AG09319 (cell line): ENCODE measurements around the gene GNAZ.

Experiments
- DNase-seq: peaks from one replicate; pipeline ENCODE4 v3.0.0-alpha.2; 2010; ENCODE audit warnings: low read depth; ENCODE audit errors: extremely low read depth
- CTCF ChIP-seq: IDR thresholded peaks from 2 replicates; pipeline ENCODE4 v1.5.1; 2011; ENCODE audit warnings: low read depth, mild to moderate bottlenecking, inconsistent platforms, low read length, moderate library complexity

Gene GNAZ

GRCh38 chr22:23063539-23064380, 6.6 kb upstream of the GNAZ start:
- no peak for TF ChIP-seq CTCF
- DNase-seq, result no peak

DNA sequence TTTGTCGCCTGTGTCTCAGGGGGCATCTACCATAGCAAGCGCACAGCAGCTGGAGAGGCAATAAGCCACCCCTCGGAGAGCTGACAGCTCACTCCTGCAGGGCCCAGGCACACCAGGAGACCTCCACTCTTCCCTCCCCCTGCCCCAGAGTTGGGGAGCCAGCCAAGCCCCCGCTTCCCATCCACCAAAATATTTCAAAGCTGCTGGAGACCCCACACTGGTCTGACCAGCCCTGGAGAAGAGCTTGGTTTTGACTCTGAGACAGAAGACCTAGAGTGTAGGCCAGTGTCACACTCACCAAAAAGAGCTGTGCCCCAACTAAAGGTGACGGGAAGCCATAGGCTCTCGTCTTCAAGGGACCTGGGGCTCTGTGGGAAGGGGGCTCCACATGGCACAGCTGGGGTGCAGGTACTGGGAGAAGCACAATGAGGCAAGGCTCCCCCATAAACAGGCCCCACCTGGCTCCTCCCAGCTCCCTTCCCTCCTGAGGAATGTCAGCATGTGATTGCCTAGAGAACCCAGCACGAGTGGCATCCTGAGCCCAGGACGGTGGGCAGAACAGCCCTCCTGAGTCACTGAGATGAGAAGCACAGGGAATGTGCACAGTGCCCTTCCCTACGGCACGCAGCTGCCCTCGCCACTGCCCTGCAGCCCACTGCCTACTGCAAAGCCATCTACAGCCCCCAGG, 5.8 kb upstream of the GNAZ start:
- TF ChIP-seq CTCF, result no peak
- no peak for DNase-seq

DNA sequence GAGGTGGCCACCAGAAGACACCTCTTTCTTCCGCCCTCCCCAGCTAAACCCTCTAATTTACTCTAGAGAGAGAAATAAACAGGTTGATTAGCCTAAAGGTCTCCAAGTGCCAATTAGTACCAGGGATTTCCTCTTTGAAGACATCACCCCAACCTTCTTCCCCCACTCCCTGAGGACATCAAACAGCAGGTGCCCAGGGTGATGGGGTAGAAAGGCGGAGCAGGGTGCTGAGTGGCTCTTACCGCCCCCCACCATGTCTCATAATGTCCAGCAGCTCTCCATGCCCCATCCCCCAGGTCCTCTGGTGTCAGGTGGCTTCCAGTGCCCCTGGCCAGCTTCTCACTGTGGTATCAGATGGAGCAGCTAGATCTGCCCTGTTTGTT, 5.3 kb upstream of the GNAZ start:
- TF ChIP-seq CTCF, result no peak
- DNase-seq, result no peak

DNA sequence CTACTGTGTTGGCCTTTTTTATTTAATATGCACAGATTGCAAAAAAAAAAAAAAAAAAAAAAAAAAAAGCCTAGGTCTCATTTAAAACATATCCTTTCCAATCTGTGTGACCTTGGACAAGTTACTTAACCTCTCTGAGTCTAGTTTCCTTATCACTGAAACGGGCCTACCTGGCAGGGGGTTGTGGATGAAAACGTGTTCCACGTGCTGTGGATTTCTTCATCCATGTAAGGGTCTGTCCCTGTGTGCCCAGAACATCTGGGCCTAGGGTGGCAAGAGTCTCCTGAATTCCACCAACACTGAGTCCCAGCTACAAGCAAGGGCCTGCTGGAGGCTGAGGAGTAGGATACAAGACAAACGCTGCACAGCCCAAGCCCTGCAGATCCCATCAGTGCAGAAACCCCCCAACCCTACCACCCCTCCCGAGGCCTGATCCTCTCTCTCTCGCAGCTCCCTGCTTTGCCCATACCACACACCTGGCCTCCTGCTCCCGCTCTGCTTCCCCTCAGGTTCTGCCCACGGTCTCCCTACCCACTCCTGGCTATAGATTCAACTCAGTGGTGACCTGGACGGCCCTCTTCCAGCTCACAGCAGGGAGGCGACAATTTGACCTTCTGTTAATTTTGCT, 4.7 kb upstream of the GNAZ start:
- DNase-seq, result no peak
- no peak for TF ChIP-seq CTCF

DNA sequence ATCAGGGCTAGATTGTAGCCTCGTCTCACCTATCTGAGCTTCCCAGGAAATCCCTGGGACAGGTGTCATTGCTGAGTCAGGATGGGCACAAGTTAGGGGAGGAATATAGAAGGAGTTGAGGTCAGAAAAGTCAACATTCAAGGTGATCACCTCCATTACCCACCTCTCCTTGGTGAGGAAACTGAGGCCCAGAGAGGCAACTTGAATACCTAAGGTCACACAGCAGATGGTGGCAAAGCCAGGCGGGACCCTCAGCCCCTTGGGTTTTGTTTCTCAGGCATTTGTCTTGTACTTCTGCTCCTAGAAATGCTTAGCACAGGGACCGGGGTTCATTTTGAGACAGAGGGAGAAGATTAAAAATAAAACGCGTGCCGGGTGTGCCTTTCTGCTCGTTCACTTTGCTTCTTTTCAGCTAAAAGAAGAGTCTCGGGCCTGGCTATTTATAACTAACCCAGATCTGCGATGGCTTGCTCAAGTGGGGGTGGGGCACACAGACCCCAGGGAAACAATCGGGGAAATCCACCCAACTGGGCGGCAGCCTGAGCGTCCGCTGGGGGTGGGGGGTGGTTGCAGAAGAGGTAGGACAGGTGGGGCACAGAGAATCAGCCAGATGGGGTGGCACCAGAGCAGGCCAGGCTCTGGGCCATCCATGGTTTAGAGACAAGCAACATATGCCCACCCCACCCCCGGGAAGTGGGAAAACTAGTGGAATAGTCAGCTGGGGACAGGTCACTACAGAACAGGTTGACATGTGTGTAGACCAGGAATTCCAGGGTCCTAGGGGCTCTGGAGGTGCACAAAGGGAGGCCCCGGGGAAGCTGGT, 3.9 kb upstream of the GNAZ start:
- no peak for DNase-seq
- TF ChIP-seq CTCF, result no peak

- no peak for TF ChIP-seq CTCF
- DNase-seq, result no peak
Measured at GRCh38 chr22:23067023-23067650, 3.2 kb upstream of the GNAZ start.
